GM23338 (cell line): Measurements from ENCODE around the gene ABHD12. TPM values are rescaled to one million over a fixed set of nuclear protein-coding genes. Genes with fewer than 3 reads are reported as not detected.

Experiments used
- CREB1 ChIP-seq: fragments of 250-450 bp; sonication (Bioruptor Pico); IDR thresholded peaks from 2 replicates; pipeline ENCODE4 v1.5.0; 2020; ENCODE audit warnings: low read depth, mild to moderate bottlenecking, moderate library complexity
- JUNB ChIP-seq: IDR thresholded peaks from one replicate; pipeline ENCODE4 v1.6.1; 2016; ENCODE audit warnings: antibody characterized with exemption; ENCODE audit not compliant: unreplicated experiment
- ZNF114 ChIP-seq: fragments of 250-450 bp; sonication (Bioruptor Pico); IDR thresholded peaks from 2 replicates; pipeline ENCODE4 v1.5.0; 2020; ENCODE audit warnings: mild to moderate bottlenecking, moderate library complexity
- ZNF331 ChIP-seq: fragments of 250-450 bp; sonication (Bioruptor Pico); IDR thresholded peaks from 2 replicates; pipeline ENCODE4 v1.5.0; 2020; ENCODE audit warnings: low read depth, mild to moderate bottlenecking, moderate library complexity
- polyA plus RNA-seq: library from polyadenylated mRNA; unstranded; fragments of >200 nt; fragmentation: Nextera tagmentation; extraction: Ambion mirVana; gene quantifications from 2 replicates; pipeline ENCODE4 v1.2.1, GENCODE V29; 2016
- total RNA-seq: library from RNA; depleted of rRNA; stranded (reverse); fragments of >200 nt; shearing (Covaris generic); gene quantifications from 2 replicates; pipeline ENCODE4 v1.2.3, GENCODE V29; 2014
- TF ChIP-seq, protein P1 (sequence below): fragments of 250-450 bp; sonication (Bioruptor Pico); IDR thresholded peaks from 2 replicates; pipeline ENCODE4 v1.5.0; 2020; ENCODE audit warnings: mild to moderate bottlenecking, moderate library complexity
- TF ChIP-seq, protein P2 (sequence below), 2 experiments: fragments of 200-600 bp in 1 of 2; sonication (generic) in 1 of 2; conservative IDR thresholded peaks; 2 replicates each; pipeline versions ENCODE4 v1.5.1 to v1.6.1; 2016 to 2017; ENCODE audit warnings: antibody characterized with exemption in 2 of 2, low read depth in 2 of 2, mild to moderate bottlenecking in 2 of 2, moderate library complexity in 1 of 2

The ABHD12 gene
- total and polyA plus RNA-seq, 2 experiments from 2014 or later = 40.2 to 57.8 TPM

DNA sequence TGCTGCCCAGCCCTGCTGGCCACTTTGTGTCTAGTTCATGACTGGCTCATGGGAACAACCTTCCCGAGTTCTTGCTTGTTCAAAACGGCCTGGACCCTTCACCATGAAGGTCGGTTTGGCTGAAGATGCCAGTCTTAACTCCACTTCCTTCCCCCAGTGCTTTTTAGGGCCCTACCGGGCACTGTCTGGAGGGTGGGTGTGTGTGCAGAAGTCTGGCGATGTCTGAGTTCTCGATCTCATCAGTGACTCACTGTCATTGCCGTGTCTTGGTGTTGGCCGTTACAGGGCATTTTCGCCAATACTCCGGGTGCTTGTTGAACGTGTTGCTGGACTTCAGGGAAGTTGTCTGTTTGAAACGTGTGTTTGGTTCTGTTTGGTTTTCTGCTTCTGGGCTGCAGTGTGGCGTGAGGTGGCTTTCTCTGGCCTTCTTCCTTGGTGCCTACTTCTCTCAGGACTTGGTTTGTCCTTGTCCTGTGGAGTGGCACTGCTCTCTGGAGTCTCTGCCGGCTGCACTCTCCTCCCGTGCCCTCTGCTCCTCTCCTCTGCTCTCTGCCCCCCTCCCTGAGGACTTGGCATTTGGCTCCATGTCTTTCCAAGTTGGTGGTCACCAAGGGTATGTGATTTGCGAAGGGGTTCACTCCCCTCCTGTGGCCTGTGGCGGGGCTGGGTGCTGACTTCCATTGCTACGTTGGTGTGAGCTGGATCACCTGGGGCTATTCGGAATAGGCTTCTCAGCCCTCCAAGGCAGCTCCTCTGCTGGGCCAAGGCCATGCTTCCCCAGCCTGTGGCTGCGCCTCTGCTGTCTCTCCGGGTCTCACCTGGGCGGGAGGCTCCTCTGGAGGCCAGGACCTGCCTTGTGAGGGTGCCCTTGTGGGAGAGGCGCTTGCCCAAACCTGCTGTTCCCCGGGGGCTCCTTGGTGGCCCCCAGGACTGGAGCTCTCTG, 104.5 kb downstream of the ABHD12 start (continued):
- TF ChIP-seq, protein P1, sequence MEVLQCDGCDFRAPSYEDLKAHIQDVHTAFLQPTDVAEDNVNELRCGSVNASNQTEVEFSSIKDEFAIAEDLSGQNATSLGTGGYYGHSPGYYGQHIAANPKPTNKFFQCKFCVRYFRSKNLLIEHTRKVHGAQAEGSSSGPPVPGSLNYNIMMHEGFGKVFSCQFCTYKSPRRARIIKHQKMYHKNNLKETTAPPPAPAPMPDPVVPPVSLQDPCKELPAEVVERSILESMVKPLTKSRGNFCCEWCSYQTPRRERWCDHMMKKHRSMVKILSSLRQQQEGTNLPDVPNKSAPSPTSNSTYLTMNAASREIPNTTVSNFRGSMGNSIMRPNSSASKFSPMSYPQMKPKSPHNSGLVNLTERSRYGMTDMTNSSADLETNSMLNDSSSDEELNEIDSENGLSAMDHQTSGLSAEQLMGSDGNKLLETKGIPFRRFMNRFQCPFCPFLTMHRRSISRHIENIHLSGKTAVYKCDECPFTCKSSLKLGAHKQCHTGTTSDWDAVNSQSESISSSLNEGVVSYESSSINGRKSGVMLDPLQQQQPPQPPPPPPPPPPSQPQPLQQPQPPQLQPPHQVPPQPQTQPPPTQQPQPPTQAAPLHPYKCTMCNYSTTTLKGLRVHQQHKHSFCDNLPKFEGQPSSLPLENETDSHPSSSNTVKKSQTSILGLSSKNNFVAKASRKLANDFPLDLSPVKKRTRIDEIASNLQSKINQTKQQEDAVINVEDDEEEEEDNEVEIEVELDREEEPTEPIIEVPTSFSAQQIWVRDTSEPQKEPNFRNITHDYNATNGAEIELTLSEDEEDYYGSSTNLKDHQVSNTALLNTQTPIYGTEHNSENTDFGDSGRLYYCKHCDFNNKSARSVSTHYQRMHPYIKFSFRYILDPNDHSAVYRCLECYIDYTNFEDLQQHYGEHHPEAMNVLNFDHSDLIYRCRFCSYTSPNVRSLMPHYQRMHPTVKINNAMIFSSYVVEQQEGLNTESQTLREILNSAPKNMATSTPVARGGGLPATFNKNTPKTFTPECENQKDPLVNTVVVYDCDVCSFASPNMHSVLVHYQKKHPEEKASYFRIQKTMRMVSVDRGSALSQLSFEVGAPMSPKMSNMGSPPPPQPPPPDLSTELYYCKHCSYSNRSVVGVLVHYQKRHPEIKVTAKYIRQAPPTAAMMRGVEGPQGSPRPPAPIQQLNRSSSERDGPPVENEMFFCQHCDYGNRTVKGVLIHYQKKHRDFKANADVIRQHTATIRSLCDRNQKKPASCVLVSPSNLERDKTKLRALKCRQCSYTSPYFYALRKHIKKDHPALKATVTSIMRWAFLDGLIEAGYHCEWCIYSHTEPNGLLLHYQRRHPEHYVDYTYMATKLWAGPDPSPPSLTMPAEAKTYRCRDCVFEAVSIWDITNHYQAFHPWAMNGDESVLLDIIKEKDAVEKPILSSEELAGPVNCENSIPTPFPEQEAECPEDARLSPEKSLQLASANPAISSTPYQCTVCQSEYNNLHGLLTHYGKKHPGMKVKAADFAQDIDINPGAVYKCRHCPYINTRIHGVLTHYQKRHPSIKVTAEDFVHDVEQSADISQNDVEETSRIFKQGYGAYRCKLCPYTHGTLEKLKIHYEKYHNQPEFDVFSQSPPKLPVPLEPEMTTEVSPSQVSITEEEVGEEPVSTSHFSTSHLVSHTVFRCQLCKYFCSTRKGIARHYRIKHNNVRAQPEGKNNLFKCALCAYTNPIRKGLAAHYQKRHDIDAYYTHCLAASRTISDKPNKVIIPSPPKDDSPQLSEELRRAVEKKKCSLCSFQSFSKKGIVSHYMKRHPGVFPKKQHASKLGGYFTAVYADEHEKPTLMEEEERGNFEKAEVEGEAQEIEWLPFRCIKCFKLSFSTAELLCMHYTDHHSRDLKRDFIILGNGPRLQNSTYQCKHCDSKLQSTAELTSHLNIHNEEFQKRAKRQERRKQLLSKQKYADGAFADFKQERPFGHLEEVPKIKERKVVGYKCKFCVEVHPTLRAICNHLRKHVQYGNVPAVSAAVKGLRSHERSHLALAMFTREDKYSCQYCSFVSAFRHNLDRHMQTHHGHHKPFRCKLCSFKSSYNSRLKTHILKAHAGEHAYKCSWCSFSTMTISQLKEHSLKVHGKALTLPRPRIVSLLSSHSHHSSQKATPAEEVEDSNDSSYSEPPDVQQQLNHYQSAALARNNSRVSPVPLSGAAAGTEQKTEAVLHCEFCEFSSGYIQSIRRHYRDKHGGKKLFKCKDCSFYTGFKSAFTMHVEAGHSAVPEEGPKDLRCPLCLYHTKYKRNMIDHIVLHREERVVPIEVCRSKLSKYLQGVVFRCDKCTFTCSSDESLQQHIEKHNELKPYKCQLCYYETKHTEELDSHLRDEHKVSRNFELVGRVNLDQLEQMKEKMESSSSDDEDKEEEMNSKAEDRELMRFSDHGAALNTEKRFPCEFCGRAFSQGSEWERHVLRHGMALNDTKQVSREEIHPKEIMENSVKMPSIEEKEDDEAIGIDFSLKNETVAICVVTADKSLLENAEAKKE (CRISPR knock-in tag) = no peak
- TF ChIP-seq ZNF331 (CRISPR knock-in tag) = no peak
- TF ChIP-seq CREB1 (CRISPR knock-in tag) = no peak
- TF ChIP-seq JUNB = no peak
- TF ChIP-seq, protein P2, sequence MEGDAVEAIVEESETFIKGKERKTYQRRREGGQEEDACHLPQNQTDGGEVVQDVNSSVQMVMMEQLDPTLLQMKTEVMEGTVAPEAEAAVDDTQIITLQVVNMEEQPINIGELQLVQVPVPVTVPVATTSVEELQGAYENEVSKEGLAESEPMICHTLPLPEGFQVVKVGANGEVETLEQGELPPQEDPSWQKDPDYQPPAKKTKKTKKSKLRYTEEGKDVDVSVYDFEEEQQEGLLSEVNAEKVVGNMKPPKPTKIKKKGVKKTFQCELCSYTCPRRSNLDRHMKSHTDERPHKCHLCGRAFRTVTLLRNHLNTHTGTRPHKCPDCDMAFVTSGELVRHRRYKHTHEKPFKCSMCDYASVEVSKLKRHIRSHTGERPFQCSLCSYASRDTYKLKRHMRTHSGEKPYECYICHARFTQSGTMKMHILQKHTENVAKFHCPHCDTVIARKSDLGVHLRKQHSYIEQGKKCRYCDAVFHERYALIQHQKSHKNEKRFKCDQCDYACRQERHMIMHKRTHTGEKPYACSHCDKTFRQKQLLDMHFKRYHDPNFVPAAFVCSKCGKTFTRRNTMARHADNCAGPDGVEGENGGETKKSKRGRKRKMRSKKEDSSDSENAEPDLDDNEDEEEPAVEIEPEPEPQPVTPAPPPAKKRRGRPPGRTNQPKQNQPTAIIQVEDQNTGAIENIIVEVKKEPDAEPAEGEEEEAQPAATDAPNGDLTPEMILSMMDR (conservative IDR thresholded peaks at IDR 0.05; ENCODE audit: low read depth in 2 of 2) = no peak
- TF ChIP-seq ZNF114 (CRISPR knock-in tag) = no peak
